SK-N-MC (cell line): ENCODE data around the gene PCYOX1L.

ENCODE experiments used
- EZH2 ChIP-seq: fragments of 200-600 bp; sonication (generic); IDR thresholded peaks from one replicate; pipeline ENCODE4 v1.6.1; 2017; ENCODE audit warnings: antibody characterized with exemption
- FOXP2 ChIP-seq: optimal IDR thresholded peaks from 2 replicates; pipeline ENCODE3; 2011; ENCODE audit warnings: mild to moderate bottlenecking, moderate library complexity; ENCODE audit not compliant: insufficient read depth; ENCODE audit errors: extremely low read length, control extremely low read depth
- POLR2AphosphoS5 ChIP-seq: IDR thresholded peaks from 2 replicates; pipeline ENCODE4 v1.6.1; 2012; ENCODE audit warnings: mild to moderate bottlenecking, low read depth, low read length, borderline replicate concordance

DNA sequence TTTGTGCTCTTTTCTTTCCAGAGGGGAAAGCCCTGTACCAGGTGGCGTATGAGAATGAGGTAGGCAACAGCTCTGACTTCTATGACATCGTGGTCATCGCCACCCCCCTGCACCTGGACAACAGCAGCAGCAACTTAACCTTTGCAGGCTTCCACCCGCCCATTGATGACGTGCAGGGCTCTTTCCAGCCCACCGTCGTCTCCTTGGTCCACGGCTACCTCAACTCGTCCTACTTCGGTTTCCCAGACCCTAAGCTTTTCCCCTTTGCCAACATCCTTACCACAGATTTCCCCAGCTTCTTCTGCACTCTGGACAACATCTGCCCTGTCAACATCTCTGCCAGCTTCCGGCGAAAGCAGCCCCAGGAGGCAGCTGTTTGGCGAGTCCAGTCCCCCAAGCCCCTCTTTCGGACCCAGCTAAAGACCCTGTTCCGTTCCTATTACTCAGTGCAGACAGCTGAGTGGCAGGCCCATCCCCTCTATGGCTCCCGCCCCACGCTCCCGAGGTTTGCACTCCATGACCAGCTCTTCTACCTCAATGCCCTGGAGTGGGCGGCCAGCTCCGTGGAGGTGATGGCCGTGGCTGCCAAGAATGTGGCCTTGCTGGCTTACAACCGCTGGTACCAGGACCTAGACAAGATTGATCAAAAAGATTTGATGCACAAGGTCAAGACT lies 10.3 kb downstream of the PCYOX1L start:
- TF ChIP-seq POLR2AphosphoS5 (no peak), EZH2 (no peak), FOXP2 (no peak)
